ENCODE measurements around the gene ABCB10. TPM values are rescaled to one million over a fixed set of nuclear protein-coding genes. Genes with fewer than 3 reads are reported as not detected.

The ABCB10 gene
- polyA plus RNA-seq, 1 donor from 2014 or later: 3.9 TPM

- Mint-ChIP-seq H3K27me3 (no peaks in the 10 kb centered on the region), H3K36me3 (no peaks in the 10 kb centered on the region), H3K4me1 (peaks cover 9 to 12% (median 12%) of the 10 kb centered on the region in 3 donors), H3K9me3 (no peaks in the 10 kb centered on the region), H3K4me3 (no peak overlapping the region), H3K27ac (no peak overlapping the region)
These were observed 23.6 kb upstream of the ABCB10 start for GRCh38 chr1:229582011-229582694.

DNA sequence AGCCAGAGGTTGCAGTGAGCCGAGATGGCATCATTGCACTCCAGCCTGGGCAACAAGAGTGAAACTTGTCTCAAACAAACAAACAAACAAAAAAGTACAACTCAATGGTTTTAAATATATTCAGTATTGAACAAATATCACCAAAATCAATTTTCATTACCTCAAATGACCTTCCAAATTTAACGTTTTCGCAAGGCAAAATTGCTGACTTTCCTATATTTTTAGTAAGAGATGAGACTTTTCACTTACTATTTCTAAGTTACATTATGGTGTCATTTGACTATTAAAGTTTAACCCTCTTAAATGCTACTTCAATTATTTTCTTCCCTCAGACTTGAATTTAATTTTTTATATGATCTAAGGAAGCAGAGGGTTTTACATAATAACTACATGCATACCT lies 23.0 kb upstream of the ABCB10 start:
- Mint-ChIP-seq H3K36me3 (no peaks in the 10 kb centered on the region), H3K4me1 (peaks cover 9 to 12% (median 11%) of the 10 kb centered on the region in 3 donors), H3K4me3 (no peak overlapping the region), H3K9me3 (no peaks in the 10 kb centered on the region), H3K27ac (no peak overlapping the region), H3K27me3 (no peaks in the 10 kb centered on the region)

DNA sequence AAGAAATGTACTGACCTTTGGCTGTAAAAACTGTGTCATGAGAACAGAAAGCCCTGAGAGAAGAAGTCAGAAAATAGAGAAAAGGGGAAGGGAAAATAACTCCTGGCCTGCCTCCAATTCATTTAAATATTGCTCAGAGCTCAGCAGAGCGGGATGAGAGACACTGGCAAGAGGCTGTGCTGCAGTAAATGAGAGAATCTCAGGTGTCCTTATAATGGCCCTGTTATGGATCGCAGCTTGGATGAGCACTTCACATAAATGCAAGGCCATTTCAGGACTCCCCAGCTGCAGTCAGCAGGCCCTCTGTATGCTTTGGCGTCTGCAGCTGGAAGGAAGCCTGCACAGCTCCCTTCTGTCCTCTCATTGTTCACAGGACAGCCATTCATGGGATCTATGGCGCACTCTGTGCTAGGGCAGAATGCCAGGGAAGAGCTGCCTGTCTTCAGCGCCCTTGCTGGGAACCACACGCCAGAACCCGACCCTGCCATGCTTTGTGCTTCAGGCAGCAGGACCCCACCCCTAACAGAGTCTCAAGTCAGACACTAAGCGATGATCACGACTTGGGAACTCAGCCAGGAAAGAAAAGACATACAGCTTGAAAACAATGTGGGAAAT lies 20.7 kb upstream of the ABCB10 start:
- H3K36me3 Mint-ChIP-seq: no peaks in the 10 kb centered on the region
- no peaks in the 10 kb centered on the region for H3K9me3 Mint-ChIP-seq
- no peaks in the 10 kb centered on the region for H3K27me3 Mint-ChIP-seq
- H3K27ac Mint-ChIP-seq: peak overlapping the region in 2 of 3 donors; percentile 48 to 55
- peaks cover 9 to 12% (median 11%) of the 10 kb centered on the region in 3 donors for H3K4me1 Mint-ChIP-seq
- peak overlapping the region in 3 of 4 donors; percentile 72 to 90 (median 89) for H3K4me3 Mint-ChIP-seq

DNA sequence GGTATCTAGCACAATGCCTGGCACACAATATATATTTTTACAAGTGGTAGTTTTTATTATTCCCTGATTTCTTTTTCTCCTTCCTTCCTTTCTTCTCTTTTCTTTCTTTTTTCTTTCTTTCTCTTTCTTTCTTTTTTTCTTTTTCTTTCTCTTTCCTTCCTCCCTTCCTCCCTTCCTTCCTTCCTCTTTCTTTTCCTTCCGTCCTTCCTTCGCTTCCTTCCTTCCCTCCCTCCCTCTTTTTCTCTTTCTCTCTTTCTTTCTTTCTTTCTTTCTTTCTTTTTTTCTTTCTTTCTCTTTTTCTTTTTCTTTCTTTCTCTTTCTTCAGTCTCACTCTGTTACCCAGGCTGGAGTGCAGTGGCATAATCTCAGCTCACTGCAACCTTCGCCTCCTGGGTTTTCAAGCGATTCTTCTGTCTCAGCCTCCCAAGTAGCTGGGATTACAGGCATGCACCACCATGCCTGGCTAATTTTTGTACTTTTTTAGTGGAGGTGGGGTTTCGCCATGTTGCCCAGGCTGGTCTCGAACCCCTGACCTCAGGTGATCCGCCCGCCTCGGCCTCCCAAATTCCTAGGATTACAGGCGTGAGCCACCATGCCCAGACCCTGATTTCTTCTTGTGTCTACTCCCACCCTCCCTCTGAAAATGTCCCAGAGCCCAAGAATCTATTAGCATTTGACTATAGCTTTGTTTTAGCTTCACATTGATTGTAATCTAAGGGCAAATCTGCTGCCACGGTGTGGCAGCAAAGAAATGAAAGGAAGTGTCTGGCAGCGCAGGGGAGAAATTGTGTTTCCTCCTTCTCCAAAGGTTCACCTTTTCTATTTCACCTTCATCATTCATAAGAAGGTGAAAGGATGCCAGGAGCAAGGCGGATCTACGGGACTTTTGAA lies 19.9 kb upstream of the ABCB10 start:
- Mint-ChIP-seq H3K27me3 (no peaks in the 10 kb centered on the region), H3K4me1 (peaks cover 9 to 12% (median 11%) of the 10 kb centered on the region in 3 donors), H3K9me3 (no peaks in the 10 kb centered on the region), H3K36me3 (no peaks in the 10 kb centered on the region), H3K4me3 (peak overlapping the region in 3 of 4 donors; percentile 72 to 90 (median 89)), H3K27ac (no peak overlapping the region)

- peaks cover 2% of the 10 kb centered on the region for H3K27me3 Mint-ChIP-seq
- H3K9me3 Mint-ChIP-seq: no peaks in the 10 kb centered on the region
- no peak overlapping the region for H3K27ac Mint-ChIP-seq
- H3K4me1 Mint-ChIP-seq: peaks cover 9 to 16% (median 11%) of the 10 kb centered on the region in 3 donors
- peaks cover 2% of the 10 kb centered on the region for H3K36me3 Mint-ChIP-seq
- no peak overlapping the region for H3K4me3 Mint-ChIP-seq
These were observed 16.4 kb upstream of the ABCB10 start for GRCh38 chr1:229574679-229575442.

DNA sequence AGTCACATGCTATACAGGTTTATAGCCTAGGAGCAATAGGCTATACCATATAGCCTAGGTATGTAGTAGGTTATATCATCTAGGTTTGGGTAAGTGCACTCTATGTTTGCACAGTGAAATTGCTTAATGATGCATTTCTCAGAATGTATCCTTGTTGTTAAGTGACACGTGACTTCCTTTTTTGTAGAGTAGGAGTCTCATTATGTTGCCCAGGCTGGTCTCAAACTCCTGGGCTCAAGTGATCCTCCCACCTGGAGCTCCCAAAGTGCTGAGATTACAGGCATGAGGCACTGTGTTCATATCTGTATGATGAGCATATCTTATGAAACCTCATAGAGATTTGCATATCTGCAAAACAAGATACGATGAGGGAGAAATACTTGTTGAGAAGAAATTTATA lies 13.8 kb upstream of the ABCB10 start:
- no peak overlapping the region for H3K4me3 Mint-ChIP-seq
- peaks cover 2% of the 10 kb centered on the region for H3K36me3 Mint-ChIP-seq
- H3K9me3 Mint-ChIP-seq: no peaks in the 10 kb centered on the region
- peaks cover 2% of the 10 kb centered on the region for H3K27me3 Mint-ChIP-seq
- peaks cover 0 to 4% (median 0%) of the 10 kb centered on the region in 3 donors for H3K4me1 Mint-ChIP-seq
- H3K27ac Mint-ChIP-seq: no peak overlapping the region

GRCh38 chr1:229570891-229571516 lies 12.5 kb upstream of the ABCB10 start:
- H3K27ac Mint-ChIP-seq: no peak overlapping the region
- H3K9me3 Mint-ChIP-seq: no peaks in the 10 kb centered on the region
- H3K27me3 Mint-ChIP-seq: peaks cover 2% of the 10 kb centered on the region

GRCh38 chr1:229570305-229570704 lies 11.8 kb upstream of the ABCB10 start:
- H3K27me3 Mint-ChIP-seq: peaks cover 2% of the 10 kb centered on the region
- H3K4me3 Mint-ChIP-seq: no peak overlapping the region
- peaks cover 0 to 4% (median 0%) of the 10 kb centered on the region in 3 donors for H3K4me1 Mint-ChIP-seq
- H3K9me3 Mint-ChIP-seq: no peaks in the 10 kb centered on the region
- H3K27ac Mint-ChIP-seq: no peak overlapping the region
- peaks cover 2% of the 10 kb centered on the region for H3K36me3 Mint-ChIP-seq

More at GRCh38 chr1:229570891-229571516, 12.5 kb upstream of the ABCB10 start:
- Mint-ChIP-seq H3K36me3 (peaks cover 2% of the 10 kb centered on the region), H3K4me1 (peaks cover 0 to 4% (median 0%) of the 10 kb centered on the region in 3 donors), H3K4me3 (no peak overlapping the region)

DNA sequence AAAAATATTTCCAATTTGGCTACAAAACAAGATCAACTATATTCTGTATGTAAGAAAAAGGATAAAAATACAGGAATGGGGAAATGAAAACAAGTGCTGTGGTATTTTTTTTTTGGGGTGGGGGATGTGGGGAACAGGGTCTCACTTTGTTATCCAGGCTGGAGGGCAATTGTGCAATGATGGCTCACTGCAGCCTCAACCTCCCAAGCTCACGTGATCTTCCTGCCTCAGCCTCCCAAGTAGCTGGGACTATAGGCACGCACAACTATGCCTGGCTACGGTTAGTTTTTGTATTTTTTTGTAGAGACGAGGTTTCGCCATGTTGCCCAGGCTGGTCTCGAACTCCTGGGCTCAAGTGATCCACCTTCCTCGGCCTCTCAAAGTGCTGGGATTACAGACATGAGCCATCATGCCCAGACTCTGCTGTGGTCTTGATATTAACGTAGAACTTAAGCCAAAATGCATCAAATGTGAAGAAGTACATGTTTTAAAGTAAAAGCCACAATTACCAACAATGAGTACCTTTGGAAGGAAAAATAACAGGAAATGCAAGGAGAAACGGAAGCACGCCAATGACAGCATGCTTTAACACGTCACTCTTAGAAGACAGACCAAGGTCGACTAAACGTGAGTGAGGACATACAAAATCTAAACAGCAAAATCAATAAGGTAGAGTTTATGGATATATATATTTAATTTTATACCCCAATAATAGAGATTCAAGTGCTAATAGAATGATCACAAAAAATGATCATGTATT lies 8.8 kb upstream of the ABCB10 start:
- Mint-ChIP-seq H3K9me3 (no peaks in the 10 kb centered on the region), H3K27me3 (peaks cover 1% of the 10 kb centered on the region), H3K27ac (no peak overlapping the region), H3K4me1 (peaks cover 0 to 3% (median 0%) of the 10 kb centered on the region in 3 donors), H3K4me3 (no peak overlapping the region), H3K36me3 (no peaks in the 10 kb centered on the region)

DNA sequence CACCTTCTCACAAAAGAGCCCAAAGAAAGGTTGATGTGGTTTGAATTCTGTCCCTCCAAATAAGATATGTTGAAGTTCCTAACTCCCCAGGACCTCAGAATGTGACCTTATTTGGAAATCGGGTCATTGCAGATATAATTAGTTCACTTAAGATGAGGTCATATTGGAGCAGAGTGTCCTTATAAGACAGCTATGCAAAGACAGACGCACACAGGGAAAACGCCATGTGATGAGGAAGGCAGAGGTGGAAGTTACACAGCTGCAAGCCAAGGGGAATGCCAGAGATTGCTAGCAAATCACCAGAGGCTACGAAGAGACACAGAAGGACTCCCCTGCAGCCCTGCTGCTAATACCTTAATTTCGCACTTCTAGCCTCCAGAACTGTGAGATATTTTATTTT lies 5.2 kb upstream of the ABCB10 start:
- H3K27me3 Mint-ChIP-seq: no peaks in the 10 kb centered on the region
- H3K9me3 Mint-ChIP-seq: no peaks in the 10 kb centered on the region
- peaks cover 0 to 7% (median 4%) of the 10 kb centered on the region in 3 donors for H3K4me1 Mint-ChIP-seq
- no peaks in the 10 kb centered on the region for H3K36me3 Mint-ChIP-seq
- no peak overlapping the region for H3K27ac Mint-ChIP-seq
- no peak overlapping the region for H3K4me3 Mint-ChIP-seq

- Mint-ChIP-seq H3K27ac (no peak overlapping the region), H3K4me1 (peaks cover 0 to 7% (median 4%) of the 10 kb centered on the region in 3 donors), H3K27me3 (no peaks in the 10 kb centered on the region), H3K36me3 (no peaks in the 10 kb centered on the region), H3K9me3 (no peaks in the 10 kb centered on the region), H3K4me3 (no peak overlapping the region)
These were observed 4.7 kb upstream of the ABCB10 start for GRCh38 chr1:229563241-229563640.

GRCh38 chr1:229562686-229563085 lies 4.2 kb upstream of the ABCB10 start:
- no peaks in the 10 kb centered on the region for H3K36me3 Mint-ChIP-seq
- no peak overlapping the region for H3K27ac Mint-ChIP-seq
- H3K27me3 Mint-ChIP-seq: no peaks in the 10 kb centered on the region
- peak overlapping the region in 1 of 4 donors; percentile 72 for H3K4me3 Mint-ChIP-seq
- peaks cover 1 to 8% (median 4%) of the 10 kb centered on the region in 3 donors for H3K4me1 Mint-ChIP-seq
- H3K9me3 Mint-ChIP-seq: no peaks in the 10 kb centered on the region

DNA sequence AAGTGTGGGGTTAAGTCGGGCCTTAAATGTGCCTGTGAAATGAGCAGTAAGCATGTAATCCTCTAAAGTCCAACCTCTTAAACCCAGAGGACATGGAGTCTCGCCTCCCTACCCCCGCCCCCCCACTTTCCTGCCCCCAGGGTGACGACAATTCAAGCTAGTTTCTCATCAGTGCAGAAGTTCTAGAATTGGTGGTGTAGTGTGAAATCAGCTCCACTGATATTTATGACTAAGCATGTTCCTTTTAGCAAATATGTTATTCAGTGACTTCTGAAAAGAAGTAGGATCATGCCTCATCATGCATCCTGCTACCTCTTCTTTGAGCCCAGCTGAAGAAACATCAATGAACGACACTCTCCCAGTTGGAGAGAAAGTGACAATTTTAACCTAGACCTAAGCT lies 2.6 kb upstream of the ABCB10 start:
- Mint-ChIP-seq H3K36me3 (no peaks in the 10 kb centered on the region), H3K4me3 (peak overlapping the region in 1 of 4 donors; percentile 82), H3K4me1 (peaks cover 13 to 18% (median 17%) of the 10 kb centered on the region in 3 donors), H3K27ac (peak overlapping the region in 1 of 3 donors; percentile 58), H3K27me3 (no peaks in the 10 kb centered on the region), H3K9me3 (no peaks in the 10 kb centered on the region)
